Measurements from ENCODE around the gene ESR1.

DNA sequence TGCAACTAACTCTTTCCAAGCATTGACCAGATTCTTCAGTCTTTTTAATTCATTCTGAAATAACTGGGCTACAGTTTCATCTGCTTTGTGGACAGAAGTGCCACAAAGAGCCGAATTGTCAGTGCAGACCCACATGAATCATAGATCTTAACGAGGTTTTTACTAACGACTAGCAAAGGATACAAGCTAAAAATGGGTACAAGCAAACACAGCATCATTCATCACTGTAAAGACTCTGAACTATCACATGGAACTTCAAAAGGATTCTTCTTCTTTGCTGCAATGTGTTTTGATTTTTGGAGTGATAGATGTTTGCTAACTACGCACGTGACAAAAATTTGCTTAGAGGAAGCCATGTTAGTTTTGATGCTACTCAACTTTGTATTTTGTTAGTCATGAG lies 227.1 kb downstream of the ESR1 start:
- TF ChIP-seq, protein P1, sequence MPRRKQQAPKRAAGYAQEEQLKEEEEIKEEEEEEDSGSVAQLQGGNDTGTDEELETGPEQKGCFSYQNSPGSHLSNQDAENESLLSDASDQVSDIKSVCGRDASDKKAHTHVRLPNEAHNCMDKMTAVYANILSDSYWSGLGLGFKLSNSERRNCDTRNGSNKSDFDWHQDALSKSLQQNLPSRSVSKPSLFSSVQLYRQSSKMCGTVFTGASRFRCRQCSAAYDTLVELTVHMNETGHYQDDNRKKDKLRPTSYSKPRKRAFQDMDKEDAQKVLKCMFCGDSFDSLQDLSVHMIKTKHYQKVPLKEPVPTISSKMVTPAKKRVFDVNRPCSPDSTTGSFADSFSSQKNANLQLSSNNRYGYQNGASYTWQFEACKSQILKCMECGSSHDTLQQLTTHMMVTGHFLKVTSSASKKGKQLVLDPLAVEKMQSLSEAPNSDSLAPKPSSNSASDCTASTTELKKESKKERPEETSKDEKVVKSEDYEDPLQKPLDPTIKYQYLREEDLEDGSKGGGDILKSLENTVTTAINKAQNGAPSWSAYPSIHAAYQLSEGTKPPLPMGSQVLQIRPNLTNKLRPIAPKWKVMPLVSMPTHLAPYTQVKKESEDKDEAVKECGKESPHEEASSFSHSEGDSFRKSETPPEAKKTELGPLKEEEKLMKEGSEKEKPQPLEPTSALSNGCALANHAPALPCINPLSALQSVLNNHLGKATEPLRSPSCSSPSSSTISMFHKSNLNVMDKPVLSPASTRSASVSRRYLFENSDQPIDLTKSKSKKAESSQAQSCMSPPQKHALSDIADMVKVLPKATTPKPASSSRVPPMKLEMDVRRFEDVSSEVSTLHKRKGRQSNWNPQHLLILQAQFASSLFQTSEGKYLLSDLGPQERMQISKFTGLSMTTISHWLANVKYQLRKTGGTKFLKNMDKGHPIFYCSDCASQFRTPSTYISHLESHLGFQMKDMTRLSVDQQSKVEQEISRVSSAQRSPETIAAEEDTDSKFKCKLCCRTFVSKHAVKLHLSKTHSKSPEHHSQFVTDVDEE (CRISPR knock-in tag; IDR thresholded peaks at IDR 0.05): no peak
- TF ChIP-seq ARNTL (CRISPR knock-in tag; IDR thresholded peaks at IDR 0.05; ENCODE audit: borderline replicate concordance, low read depth) (no peak), ZFP3 (CRISPR knock-in tag; IDR thresholded peaks at IDR 0.05) (no peak), OSR1 (CRISPR knock-in tag; IDR thresholded peaks at IDR 0.05) (no peak), PPARA (CRISPR knock-in tag; IDR thresholded peaks at IDR 0.05; ENCODE audit: borderline replicate concordance) (no peak), TOX (CRISPR knock-in tag; IDR thresholded peaks at IDR 0.05; ENCODE audit: borderline replicate concordance) (no peak)
